Trophoblast cell (in vitro differentiated cells and primary cell): ENCODE results near the gene TPI1.

Source experiments
- DNase-seq, 2 donors: peaks; one replicate each; pipeline ENCODE4 v3.0.0-alpha.2; 2016
- H2AFZ ChIP-seq: 2 replicates; pipeline ENCODE4 v1.6.1; 2013; ENCODE audit warnings: low read length, moderate library complexity, mild to moderate bottlenecking; ENCODE audit not compliant: insufficient read depth, poor library complexity
- H2AK5ac ChIP-seq: 2 replicates; pipeline ENCODE4 v1.6.1; 2013; ENCODE audit warnings: mild to moderate bottlenecking, low read length
- H2BK120ac ChIP-seq: 2 replicates; pipeline ENCODE4 v1.6.1; 2013; ENCODE audit warnings: low read length, mild to moderate bottlenecking, moderate library complexity; ENCODE audit not compliant: insufficient read depth, poor library complexity
- H2BK12ac ChIP-seq: 2 replicates; pipeline ENCODE4 v1.6.1; 2013; ENCODE audit warnings: mild to moderate bottlenecking, low read length, moderate library complexity
- H2BK5ac ChIP-seq: 2 replicates; pipeline ENCODE4 v1.6.1; 2013; ENCODE audit warnings: low read length, low read depth, moderate library complexity, mild to moderate bottlenecking; ENCODE audit not compliant: poor library complexity
- H3K14ac ChIP-seq: 2 replicates; pipeline ENCODE4 v1.6.1; 2013; ENCODE audit warnings: mild to moderate bottlenecking, low read length
- H3K18ac ChIP-seq: 2 replicates; pipeline ENCODE4 v1.6.1; 2013; ENCODE audit warnings: mild to moderate bottlenecking, low read length
- H3K23ac ChIP-seq: 2 replicates; pipeline ENCODE4 v1.6.1; 2013; ENCODE audit warnings: low read length
- H3K27ac ChIP-seq: 2 replicates; pipeline ENCODE4 v1.5.1; 2013; ENCODE audit warnings: low read depth, mild to moderate bottlenecking, inconsistent platforms, low read length, moderate library complexity
- H3K27me3 ChIP-seq: 2 replicates; pipeline ENCODE4 v1.6.1; 2013; ENCODE audit warnings: inconsistent platforms, mild to moderate bottlenecking, low read length, moderate library complexity; ENCODE audit not compliant: insufficient read depth
- H3K36me3 ChIP-seq, 2 experiments: 1 replicate in 1 of 2; 2 replicates in 1 of 2; pipeline ENCODE4 v1.6.1; 2013; ENCODE audit warnings: low read length in 2 of 2, mild to moderate bottlenecking in 2 of 2, moderate library complexity in 1 of 2; ENCODE audit not compliant: insufficient read depth in 2 of 2, control insufficient read depth in 1 of 2
- H3K4ac ChIP-seq: 2 replicates; pipeline ENCODE4 v1.6.1; 2013; ENCODE audit warnings: low read depth, mild to moderate bottlenecking, low read length, moderate library complexity
- H3K4me1 ChIP-seq, 2 experiments: 1 replicate in 1 of 2; 2 replicates in 1 of 2; pipeline ENCODE4 v1.6.1; 2013; ENCODE audit warnings: low read length in 2 of 2, mild to moderate bottlenecking in 2 of 2, moderate library complexity in 1 of 2; ENCODE audit not compliant: insufficient read depth in 2 of 2, control insufficient read depth in 1 of 2
- H3K4me2 ChIP-seq: 2 replicates; pipeline ENCODE4 v1.6.1; 2013; ENCODE audit warnings: inconsistent platforms, mild to moderate bottlenecking, low read length, moderate library complexity
- H3K4me3 ChIP-seq: 2 replicates; pipeline ENCODE4 v1.5.1; 2013; ENCODE audit warnings: mild to moderate bottlenecking, low read depth, low read length, inconsistent platforms
- H3K79me1 ChIP-seq: one replicate; pipeline ENCODE4 v1.6.1; 2013; ENCODE audit warnings: low read length
- H3K79me2 ChIP-seq: 2 replicates; pipeline ENCODE4 v1.6.1; 2013; ENCODE audit warnings: low read length, mild to moderate bottlenecking; ENCODE audit not compliant: control insufficient read depth, insufficient read depth, poor library complexity
- H3K9ac ChIP-seq: 2 replicates; pipeline ENCODE4 v1.6.1; 2013; ENCODE audit warnings: mild to moderate bottlenecking, low read length
- H3K9me3 ChIP-seq: 2 replicates; pipeline ENCODE4 v1.6.1; 2013; ENCODE audit warnings: low read depth, mild to moderate bottlenecking, control low read depth, inconsistent platforms, low read length; ENCODE audit not compliant: insufficient read depth
- H4K12ac ChIP-seq: 2 replicates; pipeline ENCODE4 v1.6.1; 2013; ENCODE audit warnings: low read depth, mild to moderate bottlenecking, low read length, moderate library complexity
- H4K8ac ChIP-seq: 2 replicates; pipeline ENCODE4 v1.6.1; 2013; ENCODE audit warnings: low read depth, mild to moderate bottlenecking, low read length, moderate library complexity
- H4K91ac ChIP-seq: one replicate; pipeline ENCODE4 v1.6.1; 2013; ENCODE audit warnings: low read depth, mild to moderate bottlenecking, low read length, moderate library complexity
- WGBS: extraction: QIAGEN DNeasy Blood & Tissue Kit; methylation state at CpG from one replicate; pipeline ENCODE4 v1.1.7; 2013; ENCODE audit warnings: missing lambda C conversion rate; ENCODE audit not compliant: insufficient read length, insufficient coverage; ENCODE audit errors: extremely low coverage; 5-methylcytosine and 5-hydroxymethylcytosine counted together

Gene TPI1

GRCh38 chr12:6866163-6866919 lies 990 bp upstream of the TPI1 start:
- no peak overlapping the region for H2BK12ac ChIP-seq
- no peak overlapping the region for H2BK5ac ChIP-seq
- peak overlapping the region; percentile 23 for H2AK5ac ChIP-seq
- H3K14ac ChIP-seq, result peak overlapping the region; percentile 50
- H3K4me3 ChIP-seq, result peak overlapping the region; percentile 13
- H3K18ac ChIP-seq, result peak overlapping the region; percentile 12
- no peak overlapping the region for H3K9ac ChIP-seq
- H3K4ac ChIP-seq, result no peak overlapping the region
- no peak overlapping the region for H3K23ac ChIP-seq
- peak overlapping the region; percentile 88 for H3K4me2 ChIP-seq
- H3K79me2 ChIP-seq, result peaks cover 12% of the 10 kb centered on the region
- peak overlapping the region; percentile 76 for H4K8ac ChIP-seq
- peaks cover 62 to 69% of the 10 kb centered on the region in 2 experiments for H3K36me3 ChIP-seq
- H3K4me1 ChIP-seq, result peaks cover 11 to 14% of the 10 kb centered on the region in 2 experiments
- H2BK120ac ChIP-seq, result no peak overlapping the region
- no peaks in the 10 kb centered on the region for H3K27me3 ChIP-seq
- no CpG with 5 or more reads among the region's 19 CpGs for WGBS
- peaks cover 3% of the 10 kb centered on the region for H3K9me3 ChIP-seq
- H4K12ac ChIP-seq, result peak overlapping the region; percentile 5
- peak overlapping the region; percentile 12 for H2AFZ ChIP-seq
- no peak overlapping the region for H4K91ac ChIP-seq
- H3K27ac ChIP-seq, result no peak overlapping the region
- H3K79me1 ChIP-seq, result peaks cover 9% of the 10 kb centered on the region
- no peak for DNase-seq

GRCh38 chr12:6866920-6867412 lies 365 bp upstream of the TPI1 start:
- Histone ChIP-seq H3K14ac (peak overlapping the region; percentile 50), H3K4me3 (peak overlapping the region; percentile 59), H2BK5ac (no peak overlapping the region), H4K12ac (peak overlapping the region; percentile 5), H3K4me2 (peak overlapping the region; percentile 88), H2BK12ac (no peak overlapping the region), H2BK120ac (no peak overlapping the region), H3K9ac (peak overlapping the region; percentile 17), H3K9me3 (peaks cover 3% of the 10 kb centered on the region), H4K8ac (peak overlapping the region; percentile 76), H3K27ac (no peak overlapping the region), H3K23ac (no peak overlapping the region), H3K36me3 (peaks cover 59 to 65% of the 10 kb centered on the region in 2 experiments), H2AK5ac (peak overlapping the region; percentile 23), H3K4me1 (peaks cover 14 to 21% of the 10 kb centered on the region in 2 experiments), H4K91ac (no peak overlapping the region), H3K27me3 (no peaks in the 10 kb centered on the region), H3K79me2 (peaks cover 12% of the 10 kb centered on the region), H3K4ac (no peak overlapping the region), H3K79me1 (peaks cover 9% of the 10 kb centered on the region), H2AFZ (peak overlapping the region; percentile 12), H3K18ac (peak overlapping the region; percentile 12)
- DNase-seq, result no peak
- no CpG with 5 or more reads among the region's 33 CpGs for WGBS

GRCh38 chr12:6868211-6869048 lies 1.1 kb downstream of the TPI1 start:
- Histone ChIP-seq H3K4ac (peak overlapping the region; percentile 93), H2AK5ac (no peak overlapping the region), H2BK5ac (peak overlapping the region; percentile 63), H3K79me1 (peaks cover 15% of the 10 kb centered on the region), H3K14ac (peak overlapping the region; percentile 99), H3K4me3 (peak overlapping the region; percentile 97), H3K27me3 (no peaks in the 10 kb centered on the region), H2BK120ac (no peak overlapping the region), H2BK12ac (no peak overlapping the region), H3K27ac (peak overlapping the region; percentile 14), H2AFZ (peak overlapping the region; percentile 20), H4K8ac (peak overlapping the region; percentile 80), H4K91ac (peak overlapping the region; percentile 92), H4K12ac (peak overlapping the region; percentile 13), H3K18ac (peak overlapping the region; percentile 70), H3K4me2 (peak overlapping the region; percentile 89), H3K79me2 (peaks cover 20% of the 10 kb centered on the region), H3K36me3 (peaks cover 49 to 53% of the 10 kb centered on the region in 2 experiments), H3K4me1 (peaks cover 17 to 23% of the 10 kb centered on the region in 2 experiments), H3K23ac (no peak overlapping the region), H3K9ac (peak overlapping the region; percentile 83), H3K9me3 (peaks cover 3% of the 10 kb centered on the region)
- WGBS, result no CpG with 5 or more reads among the region's 22 CpGs
- no peak for DNase-seq
